Lower leg skin (tissue), 3 donors: ENCODE data around the gene GADD45GIP1.
"Not testable (repeated sequence)": the region's sequence is repeated elsewhere in the genome, so short reads cannot be mapped to it uniquely, and the experiment has no call there.

Experiments
- POLR2A ChIP-seq, 2 donors: fragments of 450-650 bp; IDR thresholded peaks; one replicate each; pipeline ENCODE4 v1.6.1; 2016 to 2017; ENCODE audit warnings: antibody characterized with exemption in 2 of 2, mild to moderate bottlenecking in 1 of 2, moderate library complexity in 1 of 2
- TF ChIP-seq, protein P1 (sequence below), 3 donors: fragments of 450-650 bp; IDR thresholded peaks; one replicate each; pipeline ENCODE4 v1.5.1; 2016; ENCODE audit warnings: antibody characterized with exemption in 3 of 3, mild to moderate bottlenecking in 3 of 3, moderate library complexity in 2 of 3

DNA sequence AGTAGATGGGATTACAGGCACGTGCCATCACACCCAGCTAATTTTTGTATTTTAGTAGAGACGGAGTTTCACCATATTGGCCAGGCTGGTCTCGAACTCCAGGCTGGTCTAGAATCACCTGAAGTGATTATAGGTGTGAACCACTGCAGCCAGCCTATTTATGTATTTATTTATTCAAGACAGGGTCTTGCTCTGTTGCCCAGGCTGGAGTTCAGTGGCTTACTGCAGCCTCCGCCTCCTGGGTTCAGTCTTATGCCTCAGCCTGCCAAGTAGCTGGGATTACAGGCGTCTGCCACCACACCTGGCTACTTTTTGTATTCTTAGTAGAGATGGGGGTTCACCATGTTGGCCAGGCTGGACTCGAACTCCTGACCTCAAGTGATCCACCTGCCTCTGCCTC is 5.0 kb downstream of the GADD45GIP1 start:
- TF ChIP-seq, protein P1, sequence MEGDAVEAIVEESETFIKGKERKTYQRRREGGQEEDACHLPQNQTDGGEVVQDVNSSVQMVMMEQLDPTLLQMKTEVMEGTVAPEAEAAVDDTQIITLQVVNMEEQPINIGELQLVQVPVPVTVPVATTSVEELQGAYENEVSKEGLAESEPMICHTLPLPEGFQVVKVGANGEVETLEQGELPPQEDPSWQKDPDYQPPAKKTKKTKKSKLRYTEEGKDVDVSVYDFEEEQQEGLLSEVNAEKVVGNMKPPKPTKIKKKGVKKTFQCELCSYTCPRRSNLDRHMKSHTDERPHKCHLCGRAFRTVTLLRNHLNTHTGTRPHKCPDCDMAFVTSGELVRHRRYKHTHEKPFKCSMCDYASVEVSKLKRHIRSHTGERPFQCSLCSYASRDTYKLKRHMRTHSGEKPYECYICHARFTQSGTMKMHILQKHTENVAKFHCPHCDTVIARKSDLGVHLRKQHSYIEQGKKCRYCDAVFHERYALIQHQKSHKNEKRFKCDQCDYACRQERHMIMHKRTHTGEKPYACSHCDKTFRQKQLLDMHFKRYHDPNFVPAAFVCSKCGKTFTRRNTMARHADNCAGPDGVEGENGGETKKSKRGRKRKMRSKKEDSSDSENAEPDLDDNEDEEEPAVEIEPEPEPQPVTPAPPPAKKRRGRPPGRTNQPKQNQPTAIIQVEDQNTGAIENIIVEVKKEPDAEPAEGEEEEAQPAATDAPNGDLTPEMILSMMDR (IDR thresholded peaks at IDR 0.05): not testable (repeated sequence)
- not testable (repeated sequence) for TF ChIP-seq POLR2A (IDR thresholded peaks at IDR 0.05)
